Measurements from ENCODE around the gene CDCA5.

Gene CDCA5

DNA sequence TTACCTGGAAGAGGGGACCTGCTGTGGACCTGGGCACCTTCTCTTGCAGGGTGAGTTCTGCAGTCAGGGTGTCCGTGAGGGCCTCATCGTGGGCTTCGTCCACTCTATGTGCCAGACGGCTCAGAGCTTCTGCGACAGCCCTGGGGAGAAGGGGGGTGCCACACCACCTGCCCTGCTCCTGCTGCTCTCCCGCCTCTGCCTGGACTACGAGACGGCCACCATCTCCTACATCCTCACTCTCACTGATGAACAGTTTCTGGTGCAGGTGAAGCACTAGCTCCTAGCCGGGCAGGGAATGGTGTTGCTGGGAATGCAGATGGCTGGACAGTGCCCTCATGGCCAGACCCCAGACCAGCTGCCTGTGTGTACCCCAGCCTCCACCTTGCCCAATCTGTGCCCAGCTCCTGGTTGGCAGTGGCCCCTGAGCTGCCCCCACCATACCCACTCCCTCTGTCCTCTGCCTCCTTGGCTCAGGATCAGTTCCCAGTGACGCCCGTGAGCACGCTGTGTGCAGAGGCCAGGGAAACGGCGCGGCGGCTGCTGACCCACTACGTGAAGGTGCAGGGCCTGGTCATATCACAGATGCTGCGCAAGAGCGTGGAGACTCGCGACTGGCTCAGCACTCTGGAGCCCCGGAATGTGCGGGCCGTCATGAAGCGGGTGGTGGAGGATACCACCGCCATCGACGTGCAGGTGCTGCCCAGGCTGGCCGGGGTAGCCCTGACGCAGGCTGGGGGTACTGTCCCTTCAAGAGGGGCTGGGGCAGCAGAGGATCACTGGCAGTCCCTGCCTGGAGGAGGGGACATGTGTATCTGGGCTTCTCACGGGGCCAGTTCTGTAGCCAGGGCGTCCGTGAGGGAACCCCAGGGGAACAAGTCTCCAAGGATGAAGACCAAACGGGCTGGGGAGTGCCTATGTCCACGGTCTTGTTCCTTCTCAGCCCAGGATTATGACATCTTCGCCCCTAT lies 25.7 kb upstream of the CDCA5 start:
- no peak overlapping the region for H3K4me3 ChIP-seq (replicated peaks in 1 of 2; ENCODE audit: low read depth in 2 of 2, low read length in 2 of 2)

DNA sequence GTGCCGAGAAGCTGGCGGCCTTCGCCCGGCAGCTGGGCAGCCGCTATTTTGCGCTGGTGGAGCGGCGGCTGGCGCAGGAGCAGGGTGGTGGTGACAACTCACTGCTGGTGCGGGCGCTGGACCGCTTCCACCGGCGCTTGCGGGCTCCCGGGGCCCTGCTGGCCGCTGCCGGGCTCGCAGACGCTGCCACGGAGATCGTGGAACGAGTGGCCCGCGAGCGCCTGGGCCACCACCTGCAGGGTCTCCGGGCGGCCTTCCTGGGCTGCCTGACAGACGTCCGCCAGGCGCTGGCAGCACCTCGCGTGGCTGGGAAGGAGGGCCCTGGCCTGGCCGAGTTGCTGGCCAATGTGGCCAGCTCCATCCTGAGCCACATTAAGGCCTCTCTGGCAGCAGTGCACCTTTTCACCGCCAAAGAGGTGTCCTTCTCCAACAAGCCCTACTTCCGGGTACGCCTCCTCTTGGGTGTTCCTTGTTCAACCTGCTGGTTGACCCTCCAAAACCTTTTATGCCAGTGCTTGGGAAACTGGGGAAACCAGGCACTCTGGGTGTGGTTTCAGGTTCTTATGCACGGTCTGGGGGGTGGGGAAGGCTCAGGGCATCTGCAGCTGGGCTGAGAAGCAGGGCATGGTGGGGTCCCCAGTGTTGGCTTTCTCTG lies 24.8 kb upstream of the CDCA5 start:
- no peak for DNase-seq (ENCODE audit: low read depth in 2 of 2)
- TF ChIP-seq, protein P1, sequence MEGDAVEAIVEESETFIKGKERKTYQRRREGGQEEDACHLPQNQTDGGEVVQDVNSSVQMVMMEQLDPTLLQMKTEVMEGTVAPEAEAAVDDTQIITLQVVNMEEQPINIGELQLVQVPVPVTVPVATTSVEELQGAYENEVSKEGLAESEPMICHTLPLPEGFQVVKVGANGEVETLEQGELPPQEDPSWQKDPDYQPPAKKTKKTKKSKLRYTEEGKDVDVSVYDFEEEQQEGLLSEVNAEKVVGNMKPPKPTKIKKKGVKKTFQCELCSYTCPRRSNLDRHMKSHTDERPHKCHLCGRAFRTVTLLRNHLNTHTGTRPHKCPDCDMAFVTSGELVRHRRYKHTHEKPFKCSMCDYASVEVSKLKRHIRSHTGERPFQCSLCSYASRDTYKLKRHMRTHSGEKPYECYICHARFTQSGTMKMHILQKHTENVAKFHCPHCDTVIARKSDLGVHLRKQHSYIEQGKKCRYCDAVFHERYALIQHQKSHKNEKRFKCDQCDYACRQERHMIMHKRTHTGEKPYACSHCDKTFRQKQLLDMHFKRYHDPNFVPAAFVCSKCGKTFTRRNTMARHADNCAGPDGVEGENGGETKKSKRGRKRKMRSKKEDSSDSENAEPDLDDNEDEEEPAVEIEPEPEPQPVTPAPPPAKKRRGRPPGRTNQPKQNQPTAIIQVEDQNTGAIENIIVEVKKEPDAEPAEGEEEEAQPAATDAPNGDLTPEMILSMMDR (IDR thresholded peaks at IDR 0.05; ENCODE audit: low read depth, low read length), result no peak
- no peak overlapping the region for H3K4me3 ChIP-seq (replicated peaks in 1 of 2; ENCODE audit: low read depth in 2 of 2, low read length in 2 of 2)

More for the DNA sequence above, 25.7 kb upstream of the CDCA5 start:
- TF ChIP-seq, protein P1 (IDR thresholded peaks at IDR 0.05; ENCODE audit: low read depth, low read length), result no peak
- no peak for DNase-seq (ENCODE audit: low read depth in 2 of 2)

DNA sequence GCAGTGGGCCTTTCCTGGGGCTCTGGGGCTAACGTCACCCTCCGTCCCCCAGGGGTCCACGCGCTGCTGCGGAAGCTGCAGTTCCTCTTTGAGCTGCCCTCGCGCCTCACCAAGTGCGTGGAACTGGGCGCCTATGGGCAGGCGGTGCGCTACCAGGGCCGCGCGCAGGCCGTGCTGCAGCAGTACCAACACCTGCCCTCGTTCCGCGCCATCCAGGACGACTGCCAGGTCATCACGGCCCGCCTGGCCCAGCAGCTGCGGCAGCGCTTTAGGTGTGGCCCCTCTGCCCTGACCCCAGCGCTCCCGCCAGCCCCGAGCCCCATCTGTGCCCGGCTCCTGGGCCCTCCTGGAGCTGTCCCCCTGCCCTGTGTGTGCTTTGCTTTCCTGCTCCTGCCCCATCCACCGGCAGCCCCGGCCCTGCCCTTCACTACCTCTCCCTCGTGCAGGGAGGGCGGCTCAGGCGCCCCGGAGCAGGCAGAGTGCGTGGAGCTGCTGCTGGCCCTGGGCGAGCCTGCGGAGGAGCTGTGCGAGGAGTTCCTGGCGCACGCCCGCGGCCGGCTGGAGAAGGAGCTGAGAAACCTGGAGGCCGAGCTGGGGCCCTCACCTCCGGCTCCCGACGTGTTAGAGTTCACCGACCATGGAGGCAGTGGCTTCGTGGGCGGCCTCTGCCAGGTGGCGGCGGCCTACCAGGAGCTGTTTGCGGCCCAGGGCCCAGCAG lies 24.1 kb upstream of the CDCA5 start:
- H3K4me3 ChIP-seq (replicated peaks in 1 of 2; ENCODE audit: low read depth in 2 of 2, low read length in 2 of 2), result no peak overlapping the region
- TF ChIP-seq, protein P1 (IDR thresholded peaks at IDR 0.05; ENCODE audit: low read depth, low read length), result no peak
- no peak for DNase-seq (ENCODE audit: low read depth in 2 of 2)

DNA sequence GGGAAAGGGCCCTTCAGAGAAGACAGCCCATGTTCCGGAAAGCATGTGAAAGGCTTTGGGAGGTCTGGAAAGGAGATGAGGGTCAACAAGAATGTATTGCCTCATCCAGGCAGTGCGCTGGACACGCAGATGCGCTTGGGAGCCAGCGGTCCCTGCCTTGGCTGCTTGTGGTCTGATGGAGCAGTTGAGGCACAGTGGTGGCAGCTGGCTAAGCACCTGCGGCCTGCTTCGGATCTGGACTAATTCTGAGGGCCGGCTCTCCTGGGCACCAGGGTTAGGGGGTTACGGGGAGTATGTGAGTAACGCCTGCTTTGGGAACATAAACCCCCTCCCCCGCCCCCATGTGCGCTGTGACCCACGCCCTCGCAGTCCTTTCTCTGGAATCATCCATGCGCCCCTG lies 23.2 kb upstream of the CDCA5 start:
- no peak overlapping the region for H3K4me3 ChIP-seq (replicated peaks in 1 of 2; ENCODE audit: low read depth in 2 of 2, low read length in 2 of 2)
- no peak for DNase-seq (ENCODE audit: low read depth in 2 of 2)
- TF ChIP-seq, protein P1 (IDR thresholded peaks at IDR 0.05; ENCODE audit: low read depth, low read length), result no peak

DNA sequence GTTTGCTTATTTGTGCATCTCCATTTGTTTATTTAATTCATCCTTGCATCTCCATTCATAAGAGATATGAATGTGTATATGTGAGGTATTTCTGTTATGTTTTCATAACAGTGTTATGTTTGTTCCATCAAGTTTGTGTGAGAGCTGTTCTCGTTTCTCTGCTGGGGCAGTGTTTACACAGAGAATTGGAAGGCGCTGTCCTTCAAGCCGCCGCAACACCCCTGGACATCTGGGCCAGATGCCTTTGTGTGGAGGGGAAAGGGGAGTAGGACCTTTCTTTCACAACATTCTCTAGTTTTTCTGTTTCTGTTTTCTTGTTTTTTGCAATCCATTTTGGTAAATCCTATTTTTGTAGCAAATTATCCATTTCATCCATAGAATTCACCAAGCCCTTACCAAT lies 20.8 kb upstream of the CDCA5 start:
- TF ChIP-seq, protein P1 (IDR thresholded peaks at IDR 0.05; ENCODE audit: low read depth, low read length), result no peak
- no peak for DNase-seq (ENCODE audit: low read depth in 2 of 2)
- H3K4me3 ChIP-seq (replicated peaks in 1 of 2; ENCODE audit: low read depth in 2 of 2, low read length in 2 of 2), result no peak overlapping the region

DNA sequence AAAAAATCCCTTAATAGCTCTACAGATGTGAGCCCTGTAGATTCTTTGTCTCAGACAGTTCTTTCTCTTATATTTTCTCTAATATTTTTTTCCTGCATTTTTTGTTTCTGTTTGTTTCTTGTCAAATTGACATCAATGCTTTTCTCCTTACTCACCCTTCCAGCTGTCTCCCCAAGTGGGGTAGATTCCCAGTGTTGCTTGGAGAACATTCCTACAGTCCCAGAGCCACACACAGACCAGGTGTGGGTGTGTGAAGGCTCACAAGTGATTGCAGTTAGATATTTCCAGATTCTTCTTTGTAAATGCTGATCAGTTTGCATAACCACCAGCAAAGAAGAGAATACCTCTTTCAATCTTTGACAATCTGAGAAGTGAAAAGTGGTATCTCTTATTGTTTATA lies 19.6 kb upstream of the CDCA5 start:
- no peak for DNase-seq (ENCODE audit: low read depth in 2 of 2)
- TF ChIP-seq, protein P1 (IDR thresholded peaks at IDR 0.05; ENCODE audit: low read depth, low read length), result no peak
- no peak overlapping the region for H3K4me3 ChIP-seq (replicated peaks in 1 of 2; ENCODE audit: low read depth in 2 of 2, low read length in 2 of 2)
